ENCODE data around the gene ACBD5. TPM values are rescaled to one million over a fixed set of nuclear protein-coding genes. Genes with fewer than 3 reads are reported as not detected.
A peak's percentile ranks its signal among the peaks of the same experiment; 100 is the strongest.

ACBD5 gene
- total RNA-seq, 1 donor from 2014 or later = 8.7 TPM

GRCh38 chr10:27207350-27207749 lies 33.2 kb downstream of the ACBD5 start:
- no peak for DNase-seq (ENCODE audit: low spot score in 2 of 2)
- intact Hi-C loops (cut with DNase I) = no loop called here
- Histone ChIP-seq H3K27ac (no peak overlapping the region), H3K4me1 (no peaks in the 10 kb centered on the region), H3K4me3 (no peak overlapping the region), H3K9me3 (no peaks in the 10 kb centered on the region), H3K36me3 (peaks cover 56 to 91% of the 10 kb centered on the region in 2 donors), H3K27me3 (no peaks in the 10 kb centered on the region)
- no peak for TF ChIP-seq CTCF (IDR thresholded peaks at IDR 0.05)

GRCh38 chr10:27203806-27204205 lies 36.8 kb downstream of the ACBD5 start:
- H3K4me1 ChIP-seq = no peaks in the 10 kb centered on the region
- intact Hi-C loops (cut with DNase I) = no loop called here
- peaks cover 44 to 92% of the 10 kb centered on the region in 2 donors for H3K36me3 ChIP-seq
- no peaks in the 10 kb centered on the region for H3K9me3 ChIP-seq
- TF ChIP-seq CTCF (IDR thresholded peaks at IDR 0.05) = no peak
- H3K27me3 ChIP-seq = no peaks in the 10 kb centered on the region
- no peak for DNase-seq (ENCODE audit: low spot score in 2 of 2)
- H3K4me3 ChIP-seq = no peak overlapping the region
- no peak overlapping the region for H3K27ac ChIP-seq

GRCh38 chr10:27197980-27198620 lies 42.5 kb downstream of the ACBD5 start:
- no peak for DNase-seq (ENCODE audit: low spot score in 2 of 2)
- Histone ChIP-seq H3K4me3 (no peak overlapping the region), H3K36me3 (peaks cover 33 to 66% of the 10 kb centered on the region in 2 donors), H3K27ac (no peak overlapping the region), H3K9me3 (no peaks in the 10 kb centered on the region), H3K27me3 (no peaks in the 10 kb centered on the region), H3K4me1 (no peaks in the 10 kb centered on the region)
- intact Hi-C loops (cut with DNase I) = no loop called here
- TF ChIP-seq CTCF (IDR thresholded peaks at IDR 0.05) = no peak

- Histone ChIP-seq H3K4me3 (no peak overlapping the region), H3K27me3 (no peaks in the 10 kb centered on the region), H3K36me3 (peaks cover 4 to 15% of the 10 kb centered on the region in 2 donors), H3K4me1 (no peaks in the 10 kb centered on the region), H3K27ac (no peak overlapping the region), H3K9me3 (no peaks in the 10 kb centered on the region)
- peak; percentile 20 to 66 for DNase-seq (ENCODE audit: low spot score in 2 of 2)
- TF ChIP-seq CTCF (IDR thresholded peaks at IDR 0.05) = no peak
- intact Hi-C loops (cut with DNase I) = no loop called here
These were observed 48.3 kb downstream of the ACBD5 start for GRCh38 chr10:27192284-27192683.

GRCh38 chr10:27190508-27190907 lies 50.1 kb downstream of the ACBD5 start:
- TF ChIP-seq CTCF (IDR thresholded peaks at IDR 0.05) = no peak
- no peak overlapping the region for H3K27ac ChIP-seq
- DNase-seq (ENCODE audit: low spot score in 2 of 2) = no peak
- no peaks in the 10 kb centered on the region for H3K4me1 ChIP-seq
- intact Hi-C loops (cut with DNase I) = no loop called here
- no peak overlapping the region for H3K4me3 ChIP-seq
- no peaks in the 10 kb centered on the region for H3K9me3 ChIP-seq
- peaks cover 0 to 13% of the 10 kb centered on the region in 2 donors for H3K36me3 ChIP-seq
- no peaks in the 10 kb centered on the region for H3K27me3 ChIP-seq

- Histone ChIP-seq H3K27ac (no peak overlapping the region), H3K4me1 (no peaks in the 10 kb centered on the region), H3K36me3 (peaks cover 3 to 11% of the 10 kb centered on the region in 2 donors), H3K27me3 (no peaks in the 10 kb centered on the region), H3K9me3 (no peaks in the 10 kb centered on the region), H3K4me3 (no peak overlapping the region)
- intact Hi-C loops (cut with DNase I) = no loop called here
- no peak for TF ChIP-seq CTCF (IDR thresholded peaks at IDR 0.05)
- DNase-seq (ENCODE audit: low spot score in 2 of 2) = no peak
These were observed 51.7 kb downstream of the ACBD5 start for GRCh38 chr10:27188897-27189296.

Measured in ascending aorta (tissue), 2 donors.